ENCODE measurements around the gene MARK2.
A peak's percentile ranks its signal among the peaks of the same experiment; 100 is the strongest.

MARK2 gene

DNA sequence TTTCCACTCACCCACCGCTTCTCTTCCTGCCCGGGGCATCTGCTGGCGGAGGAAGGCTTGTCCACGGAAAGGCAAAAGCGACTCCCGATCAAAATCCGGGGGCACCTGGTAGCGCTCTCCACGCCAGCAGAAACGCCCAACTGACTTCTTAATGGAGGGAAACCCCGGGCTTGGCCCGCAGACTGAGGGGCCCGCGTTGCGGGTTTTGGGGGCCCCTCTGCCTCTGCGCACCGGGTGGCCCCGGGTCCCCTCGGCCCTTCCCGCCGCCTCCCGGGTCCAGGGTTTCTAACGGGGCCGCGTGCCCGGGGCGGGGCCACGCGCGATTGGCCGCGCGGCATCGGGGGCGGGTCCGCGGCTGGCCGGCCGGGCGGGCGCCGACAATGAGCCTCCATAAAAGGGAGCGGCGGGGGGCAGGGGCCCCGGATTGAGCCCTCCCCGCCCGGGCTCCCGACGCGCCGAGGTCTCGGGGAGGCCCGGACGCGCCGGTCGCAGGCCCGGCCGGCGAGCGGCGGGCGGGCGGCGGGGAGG lies 25.8 kb upstream of the MARK2 start, which contains the start of gene SPINDOC:
TSS of gene SPINDOC (plus strand) at position 422 of the 528 bp plus-strand sequence. CDS start 231 bp downstream, outside the sequence.
- Histone ChIP-seq H3K9me3 (ENCODE audit: control insufficient read depth, insufficient read depth, low read length) (no peaks in the 10 kb centered on the region), H3K27ac (ENCODE audit: low read depth, low read length) (peak within 1 kb of the TSS; percentile 90), H3K4me3 (ENCODE audit: low read depth, low read length) (peak within 1 kb of the TSS; percentile 98), H3K9ac (ENCODE audit: low read depth, low read length) (peak within 1 kb of the TSS; percentile 90), H3K36me3 (ENCODE audit: control insufficient read depth, insufficient read depth, low read length) (peaks cover 29% of the 10 kb centered on the region), H3K4me1 (ENCODE audit: control insufficient read depth, insufficient read depth, low read length) (peaks cover 16% of the 10 kb centered on the region), H3K27me3 (ENCODE audit: control insufficient read depth, insufficient read depth, low read length) (0 out of 2 replicates have a peak, but pooled peaks cover 4% of the 10 kb centered on the region)

DNA sequence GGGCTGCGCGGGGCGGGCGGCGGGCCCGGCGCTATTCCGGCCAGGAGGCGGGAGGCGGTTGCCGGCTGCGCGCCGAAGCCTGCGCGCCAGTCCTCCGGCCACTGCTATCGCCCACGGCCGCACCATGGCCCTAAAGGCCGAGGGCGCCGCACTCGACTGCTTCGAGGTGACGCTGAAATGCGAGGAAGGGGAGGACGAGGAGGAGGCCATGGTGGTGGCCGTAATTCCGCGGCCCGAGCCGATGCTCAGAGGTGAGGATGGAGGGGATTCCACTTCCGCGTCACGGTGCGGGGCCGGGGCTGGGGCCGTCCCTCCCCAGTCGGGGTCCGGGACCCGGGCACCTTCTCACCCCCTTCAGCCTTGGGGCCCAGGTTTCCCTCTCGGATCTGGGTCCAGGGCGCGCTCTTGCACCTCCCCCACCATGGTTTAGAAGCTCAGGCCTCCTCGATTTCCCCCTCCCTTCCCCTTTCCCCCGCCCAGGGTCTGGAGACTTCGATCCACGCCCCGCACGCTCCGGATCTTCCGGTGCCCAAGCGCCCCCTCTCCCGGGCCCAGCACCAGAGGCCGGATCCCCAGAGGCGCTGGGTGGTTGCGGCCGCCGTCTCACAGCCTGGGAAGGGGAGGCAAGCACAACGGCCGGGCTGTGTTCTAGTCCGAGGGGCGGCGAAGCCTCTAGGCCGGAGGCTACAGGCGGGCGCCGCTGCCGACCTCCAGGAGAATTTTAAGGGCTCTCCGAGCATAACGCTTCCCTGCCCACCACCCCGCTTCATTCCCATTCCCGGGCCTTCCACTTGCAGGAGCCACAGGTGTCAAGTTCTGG lies 25.1 kb upstream of the MARK2 start:
- 0 out of 2 replicates have a peak, but pooled peaks cover 4% of the 10 kb centered on the region for H3K27me3 ChIP-seq (ENCODE audit: control insufficient read depth, insufficient read depth, low read length)
- peaks cover 16% of the 10 kb centered on the region for H3K4me1 ChIP-seq (ENCODE audit: control insufficient read depth, insufficient read depth, low read length)
- peak overlapping the region; percentile 90 for H3K9ac ChIP-seq (ENCODE audit: low read depth, low read length)
- peak overlapping the region; percentile 90 for H3K27ac ChIP-seq (ENCODE audit: low read depth, low read length)
- peak overlapping the region; percentile 98 for H3K4me3 ChIP-seq (ENCODE audit: low read depth, low read length)
- H3K36me3 ChIP-seq (ENCODE audit: control insufficient read depth, insufficient read depth, low read length) = peaks cover 36% of the 10 kb centered on the region
- H3K9me3 ChIP-seq (ENCODE audit: control insufficient read depth, insufficient read depth, low read length) = no peaks in the 10 kb centered on the region

DNA sequence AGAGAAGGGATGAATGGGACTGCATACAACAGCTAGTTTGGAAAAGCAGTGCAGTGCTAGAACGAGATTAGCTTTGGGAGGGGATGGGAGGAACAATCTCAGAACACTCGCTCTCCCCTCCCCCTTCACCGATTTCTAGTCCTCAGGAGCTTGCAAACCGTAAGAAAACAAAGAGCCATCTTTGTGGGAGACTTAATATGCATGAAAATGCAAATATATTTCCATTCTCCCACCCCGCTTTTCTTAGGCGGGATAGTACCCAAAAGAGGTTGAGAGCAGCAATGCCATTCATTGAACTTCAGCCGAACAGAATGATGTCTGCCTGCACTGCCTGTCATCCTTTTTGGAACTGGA lies 24.6 kb upstream of the MARK2 start:
- Histone ChIP-seq H3K27ac (ENCODE audit: low read depth, low read length) (peak overlapping the region; percentile 90), H3K4me1 (ENCODE audit: control insufficient read depth, insufficient read depth, low read length) (peaks cover 16% of the 10 kb centered on the region), H3K4me3 (ENCODE audit: low read depth, low read length) (peak overlapping the region; percentile 98), H3K27me3 (ENCODE audit: control insufficient read depth, insufficient read depth, low read length) (0 out of 2 replicates have a peak, but pooled peaks cover 4% of the 10 kb centered on the region), H3K9ac (ENCODE audit: low read depth, low read length) (peak overlapping the region; percentile 90), H3K36me3 (ENCODE audit: control insufficient read depth, insufficient read depth, low read length) (peaks cover 40% of the 10 kb centered on the region), H3K9me3 (ENCODE audit: control insufficient read depth, insufficient read depth, low read length) (no peaks in the 10 kb centered on the region)

DNA sequence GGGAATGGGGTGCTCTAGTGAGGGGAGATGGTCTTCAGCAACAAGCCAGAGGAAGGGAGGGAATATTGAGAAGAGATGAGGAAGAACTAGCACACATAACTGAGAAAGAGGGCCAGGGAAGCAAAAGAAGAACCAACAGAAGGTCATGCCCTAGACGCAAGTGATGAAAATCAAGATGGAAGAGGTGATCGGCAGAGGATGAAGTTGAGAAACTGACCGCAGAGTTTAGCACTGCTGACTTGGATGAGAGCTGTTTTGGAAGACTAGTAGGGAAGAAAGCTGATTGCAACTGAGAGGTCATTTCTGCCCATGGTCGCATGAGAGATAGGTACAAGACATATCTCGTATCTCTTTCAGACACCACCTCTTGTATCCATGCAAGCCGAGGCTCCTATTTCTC lies 22.7 kb upstream of the MARK2 start:
- 0 out of 2 replicates have a peak, but pooled peaks cover 4% of the 10 kb centered on the region for H3K27me3 ChIP-seq (ENCODE audit: control insufficient read depth, insufficient read depth, low read length)
- H3K36me3 ChIP-seq (ENCODE audit: control insufficient read depth, insufficient read depth, low read length) = peaks cover 55% of the 10 kb centered on the region
- no peaks in the 10 kb centered on the region for H3K9me3 ChIP-seq (ENCODE audit: control insufficient read depth, insufficient read depth, low read length)
- H3K27ac ChIP-seq (ENCODE audit: low read depth, low read length) = no peak overlapping the region
- H3K4me3 ChIP-seq (ENCODE audit: low read depth, low read length) = no peak overlapping the region
- no peak overlapping the region for H3K9ac ChIP-seq (ENCODE audit: low read depth, low read length)
- H3K4me1 ChIP-seq (ENCODE audit: control insufficient read depth, insufficient read depth, low read length) = peaks cover 16% of the 10 kb centered on the region

DNA sequence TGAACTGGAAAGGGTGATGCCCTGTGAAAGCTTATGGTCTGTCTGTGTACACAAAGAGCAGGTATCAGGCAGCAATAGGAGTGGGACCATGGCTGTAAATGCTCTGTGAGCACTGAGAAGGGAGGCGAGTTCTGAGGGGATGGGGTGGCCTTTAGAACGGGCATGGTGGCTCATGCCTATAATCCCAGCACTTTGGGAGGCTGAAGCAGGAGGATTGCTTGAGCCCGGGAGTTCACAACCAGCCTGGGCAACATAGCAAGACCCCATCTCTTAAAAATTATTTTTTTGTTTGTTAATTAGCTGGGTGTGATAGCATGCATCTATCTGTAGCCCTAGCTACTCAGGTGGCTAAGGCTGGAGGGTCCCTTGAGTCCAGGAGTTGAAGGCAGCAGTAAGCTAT lies 22.2 kb upstream of the MARK2 start:
- Histone ChIP-seq H3K4me1 (ENCODE audit: control insufficient read depth, insufficient read depth, low read length) (peaks cover 12% of the 10 kb centered on the region), H3K36me3 (ENCODE audit: control insufficient read depth, insufficient read depth, low read length) (peaks cover 60% of the 10 kb centered on the region), H3K27ac (ENCODE audit: low read depth, low read length) (no peak overlapping the region), H3K9me3 (ENCODE audit: control insufficient read depth, insufficient read depth, low read length) (no peaks in the 10 kb centered on the region), H3K27me3 (ENCODE audit: control insufficient read depth, insufficient read depth, low read length) (0 out of 2 replicates have a peak, but pooled peaks cover 4% of the 10 kb centered on the region), H3K9ac (ENCODE audit: low read depth, low read length) (no peak overlapping the region), H3K4me3 (ENCODE audit: low read depth, low read length) (no peak overlapping the region)

DNA sequence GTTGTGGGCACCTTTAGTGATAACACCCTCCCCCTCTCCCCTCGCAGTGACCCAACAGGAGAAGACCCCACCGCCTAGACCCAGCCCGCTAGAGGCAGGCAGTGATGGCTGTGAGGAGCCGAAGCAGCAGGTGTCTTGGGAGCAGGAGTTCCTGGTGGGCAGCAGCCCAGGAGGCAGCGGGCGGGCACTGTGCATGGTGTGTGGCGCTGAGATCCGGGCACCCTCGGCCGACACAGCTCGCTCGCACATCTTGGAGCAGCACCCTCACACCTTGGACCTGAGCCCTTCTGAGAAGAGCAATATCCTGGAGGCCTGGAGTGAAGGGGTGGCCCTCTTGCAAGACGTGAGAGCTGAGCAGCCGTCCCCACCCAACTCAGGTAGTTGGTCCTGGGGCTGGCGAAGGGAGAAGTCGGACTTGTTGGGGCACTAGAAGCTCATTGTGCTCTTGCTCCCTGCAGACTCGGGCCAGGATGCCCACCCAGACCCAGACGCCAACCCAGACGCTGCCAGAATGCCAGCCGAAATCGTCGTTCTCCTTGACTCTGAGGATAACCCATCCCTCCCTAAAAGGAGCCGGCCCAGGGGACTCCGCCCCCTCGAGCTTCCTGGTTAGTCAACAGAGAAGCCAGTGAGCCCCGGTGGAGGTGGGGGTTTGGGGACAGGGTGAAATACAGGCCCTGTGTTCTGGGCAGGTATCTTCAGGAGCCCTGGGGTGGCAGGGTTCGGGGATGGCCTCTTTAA lies 21.0 kb upstream of the MARK2 start:
- peaks cover 72% of the 10 kb centered on the region for H3K36me3 ChIP-seq (ENCODE audit: control insufficient read depth, insufficient read depth, low read length)
- H3K9me3 ChIP-seq (ENCODE audit: control insufficient read depth, insufficient read depth, low read length) = no peaks in the 10 kb centered on the region
- peaks cover 9% of the 10 kb centered on the region; the same call in 1 of the 2 replicates for H3K4me1 ChIP-seq (ENCODE audit: control insufficient read depth, insufficient read depth, low read length)
- no peak overlapping the region for H3K27ac ChIP-seq (ENCODE audit: low read depth, low read length)
- H3K9ac ChIP-seq (ENCODE audit: low read depth, low read length) = no peak overlapping the region
- H3K27me3 ChIP-seq (ENCODE audit: control insufficient read depth, insufficient read depth, low read length) = no peaks in the 10 kb centered on the region
- H3K4me3 ChIP-seq (ENCODE audit: low read depth, low read length) = no peak overlapping the region

DNA sequence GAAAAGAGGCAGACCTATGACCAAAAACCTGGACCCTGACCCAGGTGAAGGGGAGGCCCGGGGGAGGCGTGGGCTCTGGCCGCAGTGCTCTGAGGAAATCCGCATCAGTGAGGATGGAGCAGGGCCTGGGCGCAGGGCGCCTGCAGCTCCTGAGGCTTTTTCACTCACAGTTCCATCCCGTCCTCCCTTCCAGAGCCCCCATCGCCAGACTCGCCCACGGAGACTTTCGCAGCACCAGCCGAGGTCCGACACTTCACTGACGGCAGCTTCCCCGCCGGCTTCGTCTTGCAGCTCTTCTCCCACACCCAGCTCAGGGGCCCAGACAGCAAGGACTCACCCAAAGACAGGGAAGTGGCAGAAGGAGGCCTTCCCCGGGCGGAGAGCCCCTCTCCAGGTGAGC lies 20.3 kb upstream of the MARK2 start:
- Histone ChIP-seq H3K9ac (ENCODE audit: low read depth, low read length) (no peak overlapping the region), H3K9me3 (ENCODE audit: control insufficient read depth, insufficient read depth, low read length) (no peaks in the 10 kb centered on the region), H3K36me3 (ENCODE audit: control insufficient read depth, insufficient read depth, low read length) (peaks cover 77% of the 10 kb centered on the region), H3K27ac (ENCODE audit: low read depth, low read length) (no peak overlapping the region), H3K4me3 (ENCODE audit: low read depth, low read length) (no peak overlapping the region), H3K27me3 (ENCODE audit: control insufficient read depth, insufficient read depth, low read length) (no peaks in the 10 kb centered on the region), H3K4me1 (ENCODE audit: control insufficient read depth, insufficient read depth, low read length) (peaks cover 9% of the 10 kb centered on the region; the same call in 1 of the 2 replicates)

DNA sequence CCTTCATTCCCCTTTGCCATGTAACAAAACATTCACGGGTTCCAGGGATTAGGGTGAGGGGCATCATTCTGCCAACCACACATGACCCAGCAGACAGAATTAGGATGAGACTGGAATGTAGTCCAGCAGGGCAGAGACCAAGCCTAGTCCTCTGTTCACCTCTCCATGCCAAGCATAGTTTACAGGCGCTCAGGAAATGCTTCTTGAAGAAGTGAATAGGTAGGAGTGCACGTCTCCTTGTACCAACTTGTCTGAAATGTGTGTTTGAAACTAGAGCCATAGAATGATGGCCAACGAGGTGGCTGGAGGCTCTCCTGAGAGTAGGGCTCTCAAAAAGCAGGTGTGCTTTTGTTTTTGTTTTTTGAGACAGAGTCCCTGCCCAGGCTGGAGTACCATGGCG lies 17.5 kb upstream of the MARK2 start:
- H3K9ac ChIP-seq (ENCODE audit: low read depth, low read length) = no peak overlapping the region
- H3K4me3 ChIP-seq (ENCODE audit: low read depth, low read length) = no peak overlapping the region
- H3K27ac ChIP-seq (ENCODE audit: low read depth, low read length) = no peak overlapping the region
- H3K36me3 ChIP-seq (ENCODE audit: control insufficient read depth, insufficient read depth, low read length) = peaks cover 90% of the 10 kb centered on the region
- H3K4me1 ChIP-seq (ENCODE audit: control insufficient read depth, insufficient read depth, low read length) = no peaks in the 10 kb centered on the region
- H3K27me3 ChIP-seq (ENCODE audit: control insufficient read depth, insufficient read depth, low read length) = no peaks in the 10 kb centered on the region
- H3K9me3 ChIP-seq (ENCODE audit: control insufficient read depth, insufficient read depth, low read length) = no peaks in the 10 kb centered on the region

DNA sequence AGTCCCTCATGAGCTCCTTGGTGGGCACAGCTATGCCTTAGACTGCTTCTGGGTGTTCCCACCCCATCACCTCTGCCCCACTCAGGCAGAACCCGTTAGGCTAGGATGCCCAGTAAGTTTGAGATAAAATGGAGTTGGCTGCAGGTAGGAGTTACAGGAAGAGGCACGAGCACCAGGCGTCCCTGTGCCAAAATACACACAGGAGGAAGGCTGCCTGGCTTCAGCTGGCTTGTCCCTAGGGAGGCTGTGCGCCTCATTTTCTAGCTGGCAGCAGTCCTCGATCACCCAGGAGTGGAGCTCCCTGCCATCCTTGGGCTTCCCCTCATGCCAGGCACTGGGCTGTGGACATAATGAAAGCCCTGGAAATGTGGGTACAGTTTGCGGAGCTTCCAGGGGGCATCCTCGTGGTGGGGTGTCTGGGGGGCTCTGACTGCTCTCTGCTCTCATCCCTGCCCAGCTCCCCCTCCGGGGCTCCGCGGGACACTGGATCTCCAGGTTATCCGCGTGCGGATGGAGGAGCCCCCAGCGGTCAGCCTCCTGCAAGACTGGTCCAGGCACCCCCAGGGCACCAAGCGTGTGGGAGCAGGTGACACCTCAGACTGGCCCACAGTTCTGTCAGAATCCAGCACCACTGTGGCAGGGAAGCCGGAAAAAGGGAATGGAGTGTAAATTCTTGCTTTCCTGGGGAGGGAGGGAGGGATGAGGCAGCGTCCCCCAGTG lies 12.3 kb upstream of the MARK2 start:
- Histone ChIP-seq H3K9ac (ENCODE audit: low read depth, low read length) (no peak overlapping the region), H3K27ac (ENCODE audit: low read depth, low read length) (no peak overlapping the region), H3K36me3 (ENCODE audit: control insufficient read depth, insufficient read depth, low read length) (peaks cover 52% of the 10 kb centered on the region), H3K4me1 (ENCODE audit: control insufficient read depth, insufficient read depth, low read length) (peaks cover 6% of the 10 kb centered on the region), H3K9me3 (ENCODE audit: control insufficient read depth, insufficient read depth, low read length) (no peaks in the 10 kb centered on the region), H3K27me3 (ENCODE audit: control insufficient read depth, insufficient read depth, low read length) (no peaks in the 10 kb centered on the region), H3K4me3 (ENCODE audit: low read depth, low read length) (no peak overlapping the region)

DNA sequence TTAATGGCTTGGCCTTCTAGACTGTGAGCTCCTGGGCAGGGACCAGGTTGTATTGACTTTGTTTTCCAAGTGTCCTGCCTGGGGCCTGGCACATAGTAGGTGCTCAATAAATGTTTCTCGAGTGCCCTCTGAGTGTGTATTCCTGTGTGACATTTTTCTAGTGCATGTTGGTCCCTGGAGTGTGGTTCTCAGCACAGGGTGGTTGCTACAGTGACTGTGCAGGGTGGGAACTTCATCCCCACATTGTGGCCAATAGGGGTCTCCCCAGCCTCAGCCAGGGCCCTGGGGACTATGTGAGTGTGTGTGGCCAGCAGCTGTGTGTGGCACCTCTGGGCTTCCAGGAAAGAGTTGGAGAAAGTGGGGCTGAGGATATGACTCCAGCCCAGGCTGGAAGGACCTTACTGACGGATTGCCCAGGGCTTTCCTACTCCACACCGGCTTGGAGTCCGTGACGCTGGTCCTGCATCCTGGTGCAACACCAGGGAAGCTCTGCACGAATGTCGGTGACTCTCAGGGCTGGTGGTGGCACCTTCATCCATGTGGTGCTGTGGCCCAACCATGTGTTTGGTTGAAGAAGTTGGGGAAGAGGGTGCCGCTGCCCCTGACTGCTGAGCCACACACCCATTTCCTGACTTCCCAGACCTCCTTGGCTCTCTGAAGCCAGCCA lies 9.0 kb upstream of the MARK2 start:
- H3K27me3 ChIP-seq (ENCODE audit: control insufficient read depth, insufficient read depth, low read length) = no peaks in the 10 kb centered on the region
- H3K4me1 ChIP-seq (ENCODE audit: control insufficient read depth, insufficient read depth, low read length) = peaks cover 7% of the 10 kb centered on the region
- H3K27ac ChIP-seq (ENCODE audit: low read depth, low read length) = no peak overlapping the region
- H3K9me3 ChIP-seq (ENCODE audit: control insufficient read depth, insufficient read depth, low read length) = no peaks in the 10 kb centered on the region
- no peak overlapping the region for H3K4me3 ChIP-seq (ENCODE audit: low read depth, low read length)
- H3K36me3 ChIP-seq (ENCODE audit: control insufficient read depth, insufficient read depth, low read length) = peaks cover 23% of the 10 kb centered on the region
- H3K9ac ChIP-seq (ENCODE audit: low read depth, low read length) = no peak overlapping the region
